Suprapubic skin (tissue), 4 donors: ENCODE results near the gene NEK4. TPM values are rescaled to one million over a fixed set of nuclear protein-coding genes. Genes with fewer than 3 reads are reported as not detected.

Source experiments
- DNase-seq, 2 donors: peaks; one replicate each; pipeline ENCODE4 v3.0.0-alpha.2; 2019; ENCODE audit warnings: low spot score in 2 of 2
- H3K27ac ChIP-seq: fragments of 200-600 bp; sonication (generic); one replicate; pipeline ENCODE4 v1.5.1; 2019
- H3K27me3 ChIP-seq: fragments of 200-600 bp; sonication (generic); one replicate; pipeline ENCODE4 v1.5.1; 2019
- H3K36me3 ChIP-seq: fragments of 200-600 bp; sonication (generic); one replicate; pipeline ENCODE4 v1.5.1; 2019
- H3K4me1 ChIP-seq: fragments of 200-600 bp; sonication (generic); one replicate; pipeline ENCODE4 v1.5.1; 2019
- H3K4me3 ChIP-seq: fragments of 200-600 bp; sonication (generic); one replicate; pipeline ENCODE4 v1.5.1; 2019; ENCODE audit warnings: mild to moderate bottlenecking
- H3K9me3 ChIP-seq: fragments of 200-600 bp; sonication (generic); one replicate; pipeline ENCODE4 v1.5.1; 2019
- EP300 ChIP-seq: sonication (generic); formaldehyde crosslinking; IDR thresholded peaks from one replicate; pipeline ENCODE4 v1.6.1; 2017; ENCODE audit warnings: antibody characterized with exemption
- POLR2A ChIP-seq, 2 donors: fragments of 450-650 bp; IDR thresholded peaks; one replicate each; pipeline ENCODE4 v1.6.1; 2017; ENCODE audit warnings: antibody characterized with exemption in 2 of 2, mild to moderate bottlenecking in 2 of 2, moderate library complexity in 2 of 2
- POLR2AphosphoS5 ChIP-seq, 3 donors: sonication (generic); formaldehyde crosslinking; IDR thresholded peaks; one replicate each; pipeline ENCODE4 v1.6.1; 2017; ENCODE audit warnings: antibody characterized with exemption in 3 of 3
- WGBS: methylation state at CpG from one replicate; pipeline ENCODE4 v1.1.5; 2018; 5-methylcytosine and 5-hydroxymethylcytosine counted together
- total RNA-seq, 4 donors: library from RNA; depleted of rRNA; stranded (reverse); fragments of >200 nt; gene quantifications; one replicate each; pipeline ENCODE4 v1.1.0, GENCODE V29; 2016
- TF ChIP-seq, protein P1 (sequence below), 2 donors: fragments of 200-600 bp in 1 of 2; fragments of 450-650 bp in 1 of 2; sonication (generic) in 1 of 2; IDR thresholded peaks; one replicate each; pipeline ENCODE4 v1.5.1; 2016 to 2019; ENCODE audit warnings: antibody characterized with exemption in 2 of 2, mild to moderate bottlenecking in 1 of 2, moderate library complexity in 1 of 2

Gene NEK4
- total RNA-seq, 4 donors from 2014 or later, result 12.3 to 20.6 (median 15.5) TPM

DNA sequence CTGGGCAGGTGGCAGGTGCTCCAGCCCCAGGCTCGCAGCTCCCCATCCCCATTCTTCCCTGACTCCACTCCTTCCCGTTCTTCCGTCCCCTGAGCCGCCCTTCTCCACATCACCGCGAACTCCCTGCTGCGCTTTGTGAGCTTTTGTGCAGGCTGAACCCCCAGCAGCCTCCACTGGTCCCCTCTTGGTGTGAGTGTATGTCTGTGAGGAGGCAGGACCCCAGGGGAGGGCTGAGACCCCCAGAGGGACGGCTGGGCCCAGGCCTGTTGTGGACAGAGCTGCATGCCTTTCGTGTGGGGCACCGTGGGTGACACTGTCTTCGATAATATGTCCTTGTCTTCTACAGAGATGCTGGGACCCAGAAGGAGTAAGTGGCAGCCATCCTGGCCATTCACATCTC, 16.5 kb upstream of the NEK4 start:
- 87% methylated on average over 11 of the region's 11 CpGs for WGBS
- Histone ChIP-seq H3K27me3 (peaks cover 3% of the 10 kb centered on the region), H3K4me3 (no peak overlapping the region), H3K9me3 (no peaks in the 10 kb centered on the region), H3K27ac (no peak overlapping the region), H3K36me3 (no peaks in the 10 kb centered on the region), H3K4me1 (peaks cover 3% of the 10 kb centered on the region)
- TF ChIP-seq POLR2A (IDR thresholded peaks at IDR 0.05) (no peak), POLR2AphosphoS5 (IDR thresholded peaks at IDR 0.05) (no peak), EP300 (no peak)
- TF ChIP-seq, protein P1, sequence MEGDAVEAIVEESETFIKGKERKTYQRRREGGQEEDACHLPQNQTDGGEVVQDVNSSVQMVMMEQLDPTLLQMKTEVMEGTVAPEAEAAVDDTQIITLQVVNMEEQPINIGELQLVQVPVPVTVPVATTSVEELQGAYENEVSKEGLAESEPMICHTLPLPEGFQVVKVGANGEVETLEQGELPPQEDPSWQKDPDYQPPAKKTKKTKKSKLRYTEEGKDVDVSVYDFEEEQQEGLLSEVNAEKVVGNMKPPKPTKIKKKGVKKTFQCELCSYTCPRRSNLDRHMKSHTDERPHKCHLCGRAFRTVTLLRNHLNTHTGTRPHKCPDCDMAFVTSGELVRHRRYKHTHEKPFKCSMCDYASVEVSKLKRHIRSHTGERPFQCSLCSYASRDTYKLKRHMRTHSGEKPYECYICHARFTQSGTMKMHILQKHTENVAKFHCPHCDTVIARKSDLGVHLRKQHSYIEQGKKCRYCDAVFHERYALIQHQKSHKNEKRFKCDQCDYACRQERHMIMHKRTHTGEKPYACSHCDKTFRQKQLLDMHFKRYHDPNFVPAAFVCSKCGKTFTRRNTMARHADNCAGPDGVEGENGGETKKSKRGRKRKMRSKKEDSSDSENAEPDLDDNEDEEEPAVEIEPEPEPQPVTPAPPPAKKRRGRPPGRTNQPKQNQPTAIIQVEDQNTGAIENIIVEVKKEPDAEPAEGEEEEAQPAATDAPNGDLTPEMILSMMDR (IDR thresholded peaks at IDR 0.05), result no peak
- DNase-seq, result peak in 1 of 2 donors; percentile 43

DNA sequence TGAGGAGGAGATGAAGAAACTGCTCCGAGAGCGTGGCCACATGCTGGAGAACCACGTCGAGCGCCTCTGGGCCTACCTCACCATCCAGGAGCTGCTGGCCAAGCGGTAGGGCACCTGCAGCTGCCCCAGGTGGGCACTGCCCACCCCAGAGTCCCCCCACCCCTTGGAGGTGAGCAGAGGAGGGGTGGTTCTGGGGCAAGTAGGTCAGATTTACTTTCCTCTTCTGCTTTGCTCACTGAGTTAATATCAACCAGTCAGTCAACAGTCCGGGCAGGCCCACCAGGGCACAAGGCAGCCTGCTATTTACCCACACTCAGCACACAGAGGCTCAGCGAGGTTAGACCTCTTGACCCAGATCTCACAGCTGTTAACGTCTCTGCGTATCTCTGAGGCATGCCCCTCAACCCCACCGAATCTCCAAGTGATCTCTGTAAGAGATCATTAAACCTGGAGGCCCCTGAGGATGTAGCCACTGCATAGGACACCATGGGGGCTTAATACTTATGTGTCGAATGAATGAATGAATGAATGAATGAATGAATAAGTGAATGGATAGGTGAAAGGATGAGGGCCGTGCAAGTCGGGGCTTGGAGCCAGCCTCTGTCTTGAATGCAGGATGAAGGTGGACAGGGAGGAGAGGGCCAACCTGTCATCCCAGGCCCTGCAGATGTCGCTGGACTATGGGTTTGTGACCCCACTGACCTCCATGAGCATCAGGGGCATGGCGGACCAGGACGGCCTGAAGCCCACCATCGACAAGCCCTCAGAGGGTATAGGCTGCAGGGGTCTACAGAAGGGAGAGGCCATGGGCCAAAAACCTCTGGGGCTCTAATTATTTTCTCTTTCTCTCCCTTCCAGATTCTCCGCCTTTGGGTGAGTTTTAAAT, 15.8 kb upstream of the NEK4 start:
- DNase-seq, result peak in 1 of 2 donors; percentile 40
- WGBS, result 91% methylated on average over 16 of the region's 19 CpGs
- TF ChIP-seq EP300 (no peak), POLR2AphosphoS5 (IDR thresholded peaks at IDR 0.05) (no peak), POLR2A (IDR thresholded peaks at IDR 0.05) (no peak)
- TF ChIP-seq, protein P1 (IDR thresholded peaks at IDR 0.05), result no peak

DNA sequence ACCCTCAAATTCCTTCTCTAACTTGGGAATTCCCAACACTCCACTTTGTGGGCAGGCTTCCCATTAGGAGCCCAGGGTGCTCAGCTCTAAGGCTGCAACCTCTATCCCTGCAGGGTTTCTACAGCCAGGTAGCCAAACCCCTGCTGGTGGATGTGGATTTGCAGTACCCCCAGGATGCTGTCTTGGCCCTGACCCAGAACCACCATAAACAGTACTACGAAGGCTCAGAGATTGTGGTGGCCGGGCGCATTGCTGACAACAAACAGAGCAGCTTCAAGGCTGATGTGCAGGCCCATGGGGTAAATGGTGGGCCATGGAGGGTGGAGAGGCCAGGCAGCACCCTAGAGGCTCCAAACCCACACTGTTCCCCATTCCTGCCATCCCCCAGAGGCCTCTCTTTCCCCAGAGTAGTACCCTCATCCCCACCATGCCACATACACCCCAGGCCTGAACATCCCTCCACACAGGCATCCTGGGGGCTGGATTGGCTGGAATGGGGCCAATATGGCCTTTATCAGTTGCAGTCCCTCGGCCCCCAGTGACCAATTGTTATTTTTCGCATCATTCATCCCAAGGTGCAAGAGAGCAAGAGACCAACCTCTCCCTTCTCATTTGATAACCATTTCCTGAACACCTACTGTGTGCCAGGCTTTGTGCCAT, 14.3 kb upstream of the NEK4 start:
- TF ChIP-seq, protein P1 (IDR thresholded peaks at IDR 0.05), result no peak
- TF ChIP-seq EP300 (no peak), POLR2AphosphoS5 (IDR thresholded peaks at IDR 0.05) (no peak), POLR2A (IDR thresholded peaks at IDR 0.05) (no peak)
- Histone ChIP-seq H3K9me3 (no peaks in the 10 kb centered on the region), H3K27me3 (peaks cover 3% of the 10 kb centered on the region), H3K4me3 (no peak overlapping the region), H3K27ac (no peak overlapping the region), H3K4me1 (peaks cover 3% of the 10 kb centered on the region), H3K36me3 (no peaks in the 10 kb centered on the region)
- 85% methylated on average over 5 of the region's 5 CpGs for WGBS
- DNase-seq, result peak; percentile 33 to 48

More for the DNA sequence above, 15.8 kb upstream of the NEK4 start:
- Histone ChIP-seq H3K27ac (no peak overlapping the region), H3K36me3 (no peaks in the 10 kb centered on the region), H3K9me3 (no peaks in the 10 kb centered on the region), H3K4me1 (peaks cover 3% of the 10 kb centered on the region), H3K4me3 (no peak overlapping the region), H3K27me3 (peaks cover 3% of the 10 kb centered on the region)

DNA sequence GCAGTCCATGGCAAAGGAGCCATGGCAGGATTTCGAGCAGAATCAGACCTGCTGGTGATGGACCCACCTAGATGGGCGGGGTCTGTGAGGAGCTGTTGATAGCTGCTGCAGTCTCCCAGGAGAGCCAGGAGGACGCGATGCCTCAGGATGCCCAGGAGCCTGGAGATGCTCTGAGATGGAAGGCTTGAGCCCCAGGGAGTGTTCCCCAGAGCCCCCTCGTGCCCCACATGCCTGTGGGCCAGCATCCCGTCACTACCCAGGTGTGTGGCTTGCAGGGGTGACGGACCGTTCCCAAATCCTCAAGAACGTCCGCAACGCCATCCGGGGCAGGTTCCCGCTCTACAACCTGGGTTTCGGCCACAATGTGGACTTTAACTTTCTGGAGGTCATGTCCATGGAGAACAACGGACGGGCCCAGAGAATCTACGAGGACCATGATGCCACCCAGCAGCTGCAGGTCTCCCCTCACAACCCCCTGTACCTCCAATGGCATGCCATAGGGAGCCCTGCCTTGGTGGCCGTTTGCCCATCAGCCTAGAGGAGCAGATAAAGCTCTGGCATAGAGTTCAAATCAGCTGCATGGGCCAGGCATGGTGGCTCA, 13.4 kb upstream of the NEK4 start:
- H3K9me3 ChIP-seq, result no peaks in the 10 kb centered on the region
- no peak overlapping the region for H3K4me3 ChIP-seq
- 75% methylated on average over 4 of the region's 18 CpGs for WGBS
- no peak overlapping the region for H3K27ac ChIP-seq
- peak; percentile 45 to 69 for DNase-seq
- peaks cover 3% of the 10 kb centered on the region for H3K4me1 ChIP-seq
- no peak for TF ChIP-seq POLR2A (IDR thresholded peaks at IDR 0.05)
- TF ChIP-seq, protein P1 (IDR thresholded peaks at IDR 0.05), result no peak
- TF ChIP-seq EP300, result no peak
- no peak for TF ChIP-seq POLR2AphosphoS5 (IDR thresholded peaks at IDR 0.05)
- peaks cover 3% of the 10 kb centered on the region for H3K27me3 ChIP-seq
- no peaks in the 10 kb centered on the region for H3K36me3 ChIP-seq

DNA sequence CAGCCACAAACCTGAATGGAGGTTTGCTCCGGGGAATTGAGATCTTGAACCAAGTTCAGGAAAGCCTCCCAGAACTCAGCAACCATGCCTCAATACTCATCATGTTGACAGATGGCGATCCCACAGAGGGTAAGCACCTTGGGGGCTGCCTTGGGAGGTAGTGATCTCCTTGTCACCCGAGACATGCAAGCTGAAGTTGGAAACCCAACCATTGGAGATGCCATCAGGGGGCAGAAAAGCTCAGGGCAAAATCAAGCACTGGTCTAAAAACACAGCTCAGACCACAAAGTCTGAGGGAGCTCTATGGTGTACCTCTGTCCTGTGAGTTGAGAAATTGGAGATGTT, 12.4 kb upstream of the NEK4 start:
- Histone ChIP-seq H3K4me3 (no peak overlapping the region), H3K4me1 (peaks cover 3% of the 10 kb centered on the region), H3K36me3 (no peaks in the 10 kb centered on the region), H3K27ac (no peak overlapping the region), H3K9me3 (no peaks in the 10 kb centered on the region), H3K27me3 (peaks cover 3% of the 10 kb centered on the region)
- TF ChIP-seq, protein P1 (IDR thresholded peaks at IDR 0.05), result no peak
- TF ChIP-seq EP300 (no peak), POLR2AphosphoS5 (IDR thresholded peaks at IDR 0.05) (no peak), POLR2A (IDR thresholded peaks at IDR 0.05) (no peak)
- whole genome bisulfite sequencing, result 96% methylated on average over 3 of the region's 3 CpGs
- no peak for DNase-seq
